Activated CD4-positive, alpha-beta T cell treated with anti-CD3 and anti-CD28 coated beads, Interleukin-2, amount 50 U/mL, for 16 hours (primary cell): ENCODE measurements around the gene RBM48.

Experiments used
- DNase-seq: peaks from one replicate; pipeline ENCODE4 v3.0.0-alpha.2; 2020

RBM48 gene

DNA sequence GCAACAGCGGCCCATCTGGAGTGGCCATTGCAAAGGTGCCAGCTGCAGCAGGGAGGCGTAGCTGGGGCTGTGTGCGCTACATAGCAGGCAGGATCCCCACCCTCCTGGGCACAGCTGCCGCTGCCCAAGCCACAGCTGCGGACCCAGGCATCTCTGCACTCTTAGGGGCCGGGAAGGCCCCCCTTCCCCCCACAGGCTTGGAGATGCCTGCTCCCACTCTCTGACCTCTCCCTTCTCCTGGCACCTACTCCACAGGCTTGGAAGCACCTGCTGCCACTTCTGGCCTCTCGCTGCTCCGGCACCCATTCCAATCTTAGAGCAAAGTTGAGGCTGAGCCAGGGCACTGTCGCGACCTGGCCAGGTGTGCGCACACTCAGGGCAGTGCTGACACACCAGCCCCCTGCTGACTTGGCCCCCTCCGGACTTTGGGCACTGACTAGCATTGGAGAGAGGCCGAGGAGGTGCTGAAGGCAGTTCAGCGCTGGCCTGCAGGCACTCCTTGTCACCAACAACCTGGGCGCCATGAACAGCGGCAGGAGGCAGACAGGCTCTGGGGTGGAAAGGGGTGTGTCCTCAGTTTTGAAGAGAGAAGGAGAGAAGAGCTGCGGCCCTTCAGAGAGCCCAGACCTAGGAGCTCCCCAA lies 18.4 kb downstream of the RBM48 start:
- no peak for DNase-seq

DNA sequence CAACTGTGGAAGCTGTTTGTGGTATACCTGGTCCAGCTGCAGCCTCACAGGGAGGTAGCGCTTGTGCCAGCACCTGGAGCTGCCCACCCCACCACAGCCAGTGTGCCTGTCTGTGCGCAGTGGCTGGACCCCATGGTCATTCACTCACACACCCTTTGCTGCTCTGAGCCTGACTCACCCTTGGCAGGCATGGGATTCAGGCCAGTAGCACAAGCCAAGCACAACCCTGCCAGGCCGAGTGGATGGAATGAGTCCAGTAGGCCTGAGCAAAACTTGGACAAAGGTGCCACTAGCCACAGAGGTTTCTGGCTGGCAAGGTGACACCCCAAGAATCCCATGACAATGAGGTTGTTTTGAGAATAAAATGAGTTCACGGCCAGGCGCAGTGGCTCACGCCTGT lies 19.0 kb downstream of the RBM48 start:
- DNase-seq = no peak

DNA sequence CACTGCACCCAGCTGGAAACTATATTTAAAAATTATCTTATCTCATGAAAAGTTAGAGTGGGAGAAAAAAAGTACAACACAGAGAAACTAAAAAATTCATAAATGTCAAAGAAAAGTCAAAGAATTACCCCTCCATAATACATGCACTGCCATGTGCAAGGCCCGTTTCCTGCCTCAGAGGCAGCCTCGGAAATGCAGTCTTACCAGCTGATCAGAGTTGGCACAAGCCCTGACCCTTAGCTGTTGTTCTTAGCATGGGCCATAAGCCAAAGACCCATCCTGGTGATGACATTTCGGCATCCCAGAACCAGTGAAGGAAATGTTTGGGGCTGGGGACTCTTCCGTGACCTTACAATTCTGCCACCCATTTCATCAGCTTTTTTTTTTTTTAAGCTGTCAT lies 21.6 kb downstream of the RBM48 start:
- no peak for DNase-seq

DNA sequence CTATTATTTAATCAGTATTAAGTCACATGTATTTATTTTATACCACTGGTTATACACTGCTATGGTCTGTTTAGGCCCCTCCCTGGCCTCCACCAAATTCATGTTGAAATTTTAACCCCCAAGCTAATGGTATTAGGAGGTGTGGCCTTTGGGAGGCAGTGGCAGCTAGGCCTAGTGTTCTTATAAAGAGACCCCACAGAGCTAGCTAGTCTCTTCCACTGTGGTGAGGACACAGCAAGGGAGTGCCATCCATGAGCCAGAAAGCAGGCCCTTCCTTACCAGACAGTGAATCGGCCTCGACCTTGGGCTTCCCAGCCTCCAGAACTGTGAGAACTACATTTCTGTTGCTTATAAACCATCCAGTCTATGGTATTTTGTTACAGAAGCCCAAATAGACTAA lies 28.7 kb downstream of the RBM48 start:
- no peak for DNase-seq

DNA sequence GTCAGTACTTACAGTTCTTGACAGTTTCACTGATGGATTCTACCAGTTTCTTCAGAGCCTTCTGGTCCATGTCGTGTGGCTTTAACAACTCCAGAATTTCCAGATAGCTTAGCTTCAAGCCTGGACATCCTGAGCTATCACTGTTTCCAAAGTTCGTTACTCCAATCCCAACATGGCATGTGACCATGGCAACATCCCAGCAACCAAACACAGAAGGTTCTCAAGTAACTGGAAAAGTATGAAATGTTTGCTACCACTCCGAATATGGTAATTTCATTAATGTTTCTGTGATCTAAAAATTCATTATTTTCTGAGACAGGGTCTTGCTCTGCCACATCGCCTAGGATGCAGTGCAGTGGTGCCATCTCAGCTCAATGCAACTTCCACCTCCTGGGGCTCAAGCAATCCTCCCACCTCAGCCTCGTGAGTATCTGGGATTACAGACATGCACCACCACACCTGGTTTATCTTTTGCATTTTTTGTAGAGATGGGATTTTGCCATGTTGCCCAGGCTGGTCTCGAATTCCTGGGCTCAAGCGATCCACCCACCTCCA lies 29.3 kb downstream of the RBM48 start:
- DNase-seq = no peak

DNA sequence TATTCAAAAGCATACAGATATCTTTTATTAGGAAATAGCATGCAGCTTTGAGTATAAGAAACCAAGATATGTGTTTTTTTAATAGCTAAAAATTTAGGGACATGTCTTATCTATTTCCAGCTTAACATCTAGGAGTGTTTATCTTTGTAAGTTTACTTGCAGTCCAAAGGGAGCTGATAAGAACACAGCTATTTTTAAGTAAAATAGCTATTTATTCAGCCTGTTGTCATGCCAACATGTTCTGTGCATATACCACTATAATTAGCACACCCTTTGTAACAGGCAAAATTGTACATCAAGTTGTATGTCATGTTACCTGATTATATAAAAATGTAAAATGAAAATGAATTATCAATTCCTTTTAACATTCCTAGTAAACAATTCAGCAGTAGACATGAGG lies 32.0 kb downstream of the RBM48 start:
- no peak for DNase-seq

DNA sequence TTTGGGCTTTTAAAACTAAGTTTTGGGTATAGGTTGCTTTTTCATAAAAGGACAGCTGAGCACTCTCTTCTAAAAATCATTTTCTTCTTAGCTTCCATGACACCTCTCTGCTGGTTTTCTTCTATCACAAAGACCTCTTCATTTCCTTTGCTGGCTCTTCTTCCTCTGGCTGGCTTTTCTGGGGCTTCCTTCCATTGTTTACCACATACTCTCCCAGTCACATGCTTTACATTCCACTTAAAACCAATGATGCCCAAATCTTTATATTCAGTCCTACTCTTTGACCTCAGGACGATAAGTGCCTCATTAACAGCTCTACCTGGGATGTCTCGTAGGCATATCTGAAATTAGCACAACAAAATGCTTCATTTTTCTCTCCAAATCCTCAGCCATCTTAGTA lies 34.8 kb downstream of the RBM48 start:
- no peak for DNase-seq

DNA sequence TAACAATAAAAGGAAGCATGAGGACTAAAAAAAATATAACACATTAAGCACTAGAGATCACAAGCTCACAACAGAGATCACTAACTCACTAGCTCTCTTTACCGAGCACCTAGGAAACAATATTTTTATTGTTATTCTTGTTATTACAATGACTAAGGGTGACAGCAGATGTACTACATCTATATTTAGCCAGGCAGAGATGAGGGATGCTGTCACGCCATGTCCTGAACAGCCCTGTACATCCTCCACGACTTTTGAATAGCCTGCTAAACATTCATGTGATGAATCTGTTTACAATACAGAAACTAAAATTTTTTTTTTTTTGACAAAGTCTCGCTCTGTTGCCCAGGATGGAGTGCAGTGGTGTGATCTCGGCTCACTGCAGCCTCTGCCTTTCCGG lies 38.9 kb downstream of the RBM48 start:
- DNase-seq = no peak

DNA sequence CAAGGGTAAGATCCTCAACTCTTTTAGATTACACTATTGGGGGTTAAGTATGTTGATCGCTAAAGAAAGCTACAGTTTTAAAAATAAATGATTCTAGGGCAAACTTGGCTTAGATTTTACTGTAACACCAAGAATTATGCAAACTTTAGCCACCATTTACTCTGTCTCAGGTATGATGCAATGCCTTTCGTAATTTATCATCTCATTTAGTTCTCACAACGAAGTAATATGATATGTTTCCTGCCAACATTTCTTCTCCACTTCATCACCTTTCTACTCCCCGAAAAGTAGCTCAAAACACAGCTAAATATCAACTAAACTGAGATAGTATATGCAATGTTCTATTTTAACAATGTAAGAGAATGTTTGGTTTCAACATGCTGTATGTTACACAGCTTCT lies 40.5 kb downstream of the RBM48 start:
- DNase-seq = no peak

DNA sequence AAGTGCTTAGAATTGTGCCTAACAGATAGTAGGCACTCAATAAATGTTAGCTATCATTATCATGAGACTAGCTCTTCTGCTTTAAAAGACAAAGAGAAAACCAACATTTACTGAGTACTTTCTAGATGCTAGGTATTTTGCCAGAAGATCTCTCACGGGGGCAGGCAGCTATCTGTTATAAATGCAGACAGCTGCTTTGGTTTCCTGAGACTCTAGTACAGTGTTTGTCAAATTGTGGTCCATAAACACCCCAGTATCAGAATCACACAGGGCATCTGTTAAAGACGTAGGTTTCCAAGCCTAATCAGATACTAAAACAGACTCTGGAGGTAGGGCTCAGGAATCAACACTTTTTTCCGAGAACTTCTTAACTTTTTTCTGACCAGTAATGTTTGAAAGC lies 47.7 kb downstream of the RBM48 start:
- no peak for DNase-seq

DNA sequence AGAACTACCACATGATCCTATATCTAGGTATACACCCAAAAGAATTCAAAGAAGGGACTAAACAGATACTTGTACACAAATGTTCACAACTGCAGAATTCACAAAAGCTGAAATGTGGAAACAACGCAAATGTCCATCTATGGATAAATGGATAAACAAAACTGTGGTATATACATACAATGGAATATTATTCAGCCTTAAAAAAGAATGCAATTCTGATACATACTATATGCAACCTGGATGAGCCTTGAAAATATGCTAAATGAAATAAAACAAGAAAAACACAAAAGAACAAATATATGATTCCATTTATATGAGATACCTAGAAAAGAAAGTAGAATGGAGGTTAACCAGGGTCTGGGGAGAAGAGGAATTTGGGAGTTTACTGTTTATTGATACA lies 54.4 kb downstream of the RBM48 start:
- DNase-seq = no peak

DNA sequence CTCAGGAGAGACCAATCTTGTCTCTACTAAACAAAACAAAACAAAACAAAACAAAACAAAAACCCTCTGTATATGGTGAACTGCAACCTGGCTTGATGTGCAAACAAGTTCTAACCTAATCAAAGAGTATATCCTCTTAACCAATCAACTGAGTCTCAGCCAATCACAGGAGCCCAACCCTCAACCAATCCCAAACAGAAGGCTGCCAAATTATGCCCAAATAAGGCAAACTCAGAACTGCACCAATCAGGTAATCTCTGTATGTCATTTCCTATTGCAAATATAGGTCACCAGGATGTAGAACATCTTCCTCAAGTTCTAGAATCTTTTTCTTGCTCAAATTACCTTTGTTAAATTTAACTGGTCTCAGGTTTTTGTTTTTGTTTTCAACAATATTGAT lies 56.4 kb downstream of the RBM48 start:
- no peak for DNase-seq

DNA sequence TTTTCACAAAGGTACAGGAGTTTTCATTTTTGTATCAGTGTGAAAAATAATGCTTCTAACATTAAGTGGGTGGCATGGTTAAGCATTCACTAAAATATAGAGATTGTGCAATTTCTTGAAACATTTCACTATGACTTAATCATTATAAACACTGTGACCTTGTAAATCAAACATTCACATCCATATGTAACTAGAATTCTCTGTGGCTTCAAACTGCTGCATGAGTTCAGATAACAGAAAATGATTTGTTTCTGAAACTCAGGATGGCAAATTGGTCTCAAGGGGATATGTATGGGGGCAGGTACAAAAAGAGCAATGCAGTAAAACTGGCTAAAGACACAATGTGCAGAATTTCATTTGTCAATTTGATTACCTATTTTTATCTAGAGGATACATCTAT lies 57.8 kb downstream of the RBM48 start:
- peak; percentile 15 for DNase-seq

DNA sequence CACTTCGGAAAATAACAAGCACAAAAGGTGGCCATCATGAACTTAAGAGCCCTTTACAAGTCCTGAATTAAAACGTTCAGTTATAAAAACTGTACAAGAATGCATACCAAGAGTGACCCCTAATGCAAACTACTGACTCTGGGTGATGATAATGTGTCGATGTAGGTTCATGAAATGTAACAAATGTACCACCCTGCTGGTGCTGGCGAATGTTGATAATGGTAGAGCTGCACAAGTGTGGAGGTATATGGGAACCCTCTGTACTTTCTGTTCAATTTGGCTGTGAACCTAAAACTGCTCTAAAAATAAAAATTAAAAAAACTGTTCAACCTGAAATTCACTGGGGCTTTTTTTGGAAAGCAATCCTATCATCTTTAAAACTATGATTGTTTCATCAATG lies 58.2 kb downstream of the RBM48 start:
- no peak for DNase-seq
